Left ventricle myocardium inferior (tissue), 1 donor: ENCODE measurements around the gene SYF2. TPM values are rescaled to one million over a fixed set of nuclear protein-coding genes. Genes with fewer than 3 reads are reported as not detected.

Source experiments
- DNase-seq: peaks from one replicate; pipeline ENCODE4 v3.0.0-alpha.2; 2020
- H3K27ac ChIP-seq: fragments of 200-600 bp; replicated peaks from 2 replicates; pipeline ENCODE4 v1.8.0; 2021
- H3K27me3 ChIP-seq: fragments of 200-600 bp; 2 replicates; pipeline ENCODE4 v1.8.0; 2021; ENCODE audit warnings: low read depth
- H3K36me3 ChIP-seq: fragments of 200-600 bp; 2 replicates; pipeline ENCODE4 v1.8.0; 2021
- H3K4me1 ChIP-seq: fragments of 200-600 bp; 2 replicates; pipeline ENCODE4 v1.8.0; 2021
- H3K4me3 ChIP-seq: fragments of 200-600 bp; 2 replicates; pipeline ENCODE4 v1.8.0; 2021; ENCODE audit warnings: mild to moderate bottlenecking, moderate library complexity
- H3K9me3 ChIP-seq: fragments of 200-600 bp; replicated peaks from 2 replicates; pipeline ENCODE4 v1.8.0; 2021
- intact Hi-C: fragments of 100-400 bp; cut with micrococcal nuclease; formaldehyde crosslinking; loops from one replicate; pipeline ENCODE4 v1.11.0; 2022
- total RNA-seq: library from RNA; stranded (reverse); fragmentation: NEBNext Ultra II Directional; extraction: Animal tissue kit (Norgen Biotek cat#: 25700); gene quantifications from one replicate; pipeline ENCODE4 v1.2.1, GENCODE V29; 2021
- TF ChIP-seq, protein P1 (sequence below): fragments of 200-600 bp; IDR thresholded peaks from 2 replicates; pipeline ENCODE4 v1.8.0; 2021; ENCODE audit warnings: antibody characterized with exemption, mild to moderate bottlenecking, borderline replicate concordance
- donor health status: DM: no; HTN: yes; CAD: no; lungs with severe emphysema.

The SYF2 gene
- total RNA-seq, 1 donor from 2014 or later = 35.1 TPM

DNA sequence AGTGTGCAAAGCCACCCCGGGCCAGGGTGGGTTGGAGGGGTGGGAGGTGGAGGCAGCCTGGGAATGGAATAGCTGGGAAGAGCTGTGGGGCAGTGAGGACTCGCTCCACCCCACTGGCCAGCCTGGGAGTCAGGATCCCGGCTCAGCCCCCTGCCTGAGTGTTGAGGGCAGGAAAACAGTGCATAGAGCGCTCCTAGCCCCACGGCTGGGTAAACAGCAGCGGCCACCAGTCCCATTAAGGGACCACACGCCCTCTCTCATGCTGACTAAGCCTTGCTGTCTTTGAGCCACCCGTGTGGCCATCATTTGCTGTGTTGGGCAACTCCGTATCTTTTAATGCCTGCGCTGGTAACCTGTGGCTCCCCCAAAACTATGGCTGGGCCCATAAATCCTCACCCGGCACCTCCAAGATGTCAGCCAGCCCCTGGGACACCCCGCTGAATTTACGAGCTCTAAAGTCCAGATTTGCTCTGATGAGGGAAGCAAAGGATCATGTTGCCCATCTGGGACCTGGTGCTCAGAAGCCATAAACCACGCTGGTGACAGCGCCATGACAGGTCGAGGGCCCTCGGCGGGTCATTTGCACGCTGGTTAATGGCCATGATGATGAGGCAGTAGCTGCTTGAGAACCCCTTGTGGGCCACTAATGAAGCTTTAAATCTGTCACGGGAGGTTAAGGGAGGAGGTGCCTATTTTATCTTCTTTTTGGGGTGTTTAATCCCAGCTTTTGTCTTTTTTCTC is 34.9 kb downstream of the SYF2 start:
- TF ChIP-seq, protein P1, sequence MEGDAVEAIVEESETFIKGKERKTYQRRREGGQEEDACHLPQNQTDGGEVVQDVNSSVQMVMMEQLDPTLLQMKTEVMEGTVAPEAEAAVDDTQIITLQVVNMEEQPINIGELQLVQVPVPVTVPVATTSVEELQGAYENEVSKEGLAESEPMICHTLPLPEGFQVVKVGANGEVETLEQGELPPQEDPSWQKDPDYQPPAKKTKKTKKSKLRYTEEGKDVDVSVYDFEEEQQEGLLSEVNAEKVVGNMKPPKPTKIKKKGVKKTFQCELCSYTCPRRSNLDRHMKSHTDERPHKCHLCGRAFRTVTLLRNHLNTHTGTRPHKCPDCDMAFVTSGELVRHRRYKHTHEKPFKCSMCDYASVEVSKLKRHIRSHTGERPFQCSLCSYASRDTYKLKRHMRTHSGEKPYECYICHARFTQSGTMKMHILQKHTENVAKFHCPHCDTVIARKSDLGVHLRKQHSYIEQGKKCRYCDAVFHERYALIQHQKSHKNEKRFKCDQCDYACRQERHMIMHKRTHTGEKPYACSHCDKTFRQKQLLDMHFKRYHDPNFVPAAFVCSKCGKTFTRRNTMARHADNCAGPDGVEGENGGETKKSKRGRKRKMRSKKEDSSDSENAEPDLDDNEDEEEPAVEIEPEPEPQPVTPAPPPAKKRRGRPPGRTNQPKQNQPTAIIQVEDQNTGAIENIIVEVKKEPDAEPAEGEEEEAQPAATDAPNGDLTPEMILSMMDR = no peak
- intact Hi-C loops = no loop called here
- DNase-seq = no peak
- peaks cover 47% of the 10 kb centered on the region for H3K27me3 ChIP-seq
- no peak overlapping the region for H3K4me3 ChIP-seq
- H3K9me3 ChIP-seq = no peaks in the 10 kb centered on the region
- H3K27ac ChIP-seq = no peak overlapping the region
- peaks cover 17% of the 10 kb centered on the region for H3K4me1 ChIP-seq
- no peaks in the 10 kb centered on the region for H3K36me3 ChIP-seq

DNA sequence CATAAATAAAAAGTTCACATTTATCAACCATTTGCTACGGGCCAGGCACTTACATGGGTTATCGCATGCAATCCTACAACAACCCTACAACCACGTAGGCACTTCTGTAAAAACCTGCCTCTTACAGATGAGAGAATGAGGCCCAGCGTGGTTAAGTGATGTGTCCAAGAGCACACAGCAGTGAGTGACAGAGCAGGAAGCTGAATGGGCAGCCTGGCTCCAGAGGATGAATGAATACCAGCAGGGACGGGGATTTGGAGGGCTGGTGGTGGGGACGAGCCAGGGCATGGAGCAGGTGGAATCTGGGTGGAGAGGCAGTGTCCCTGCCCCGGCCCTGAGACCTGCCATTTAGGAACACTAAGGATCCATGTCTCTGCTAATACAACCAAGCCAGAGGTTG is 35.5 kb downstream of the SYF2 start:
- TF ChIP-seq, protein P1 = no peak
- H3K4me3 ChIP-seq = no peak overlapping the region

DNA sequence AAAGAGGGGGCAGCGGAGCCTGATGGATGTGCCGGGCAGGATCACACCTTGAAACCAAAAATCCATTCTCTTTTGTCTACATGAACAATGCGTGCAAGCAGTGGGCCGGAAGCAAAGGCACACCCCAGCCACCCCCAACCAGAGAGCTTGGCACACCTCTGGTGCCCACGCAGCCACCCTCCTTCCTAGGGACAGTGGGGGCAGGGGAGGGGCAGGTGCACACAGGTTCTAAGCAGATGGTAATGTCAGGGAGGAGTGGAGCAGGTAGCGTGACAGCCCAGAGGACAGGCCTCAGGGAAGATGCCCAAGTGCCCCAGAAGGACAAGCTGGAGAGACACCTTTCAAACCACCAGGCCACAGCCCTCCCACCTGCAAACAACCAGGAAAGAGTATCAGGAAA is 36.5 kb downstream of the SYF2 start:
- TF ChIP-seq, protein P1 = no peak
- H3K9me3 ChIP-seq = no peaks in the 10 kb centered on the region
- no peak overlapping the region for H3K27ac ChIP-seq
- peaks cover 60% of the 10 kb centered on the region for H3K27me3 ChIP-seq
- intact Hi-C loops = no loop called here
- H3K36me3 ChIP-seq = no peaks in the 10 kb centered on the region
- peaks cover 17% of the 10 kb centered on the region for H3K4me1 ChIP-seq
- no peak for DNase-seq
- H3K4me3 ChIP-seq = no peak overlapping the region

More for the DNA sequence above, 35.5 kb downstream of the SYF2 start:
- Histone ChIP-seq H3K27me3 (peaks cover 52% of the 10 kb centered on the region), H3K27ac (no peak overlapping the region), H3K9me3 (no peaks in the 10 kb centered on the region), H3K36me3 (no peaks in the 10 kb centered on the region), H3K4me1 (peaks cover 17% of the 10 kb centered on the region)
- intact Hi-C loops = no loop called here
- DNase-seq = no peak

DNA sequence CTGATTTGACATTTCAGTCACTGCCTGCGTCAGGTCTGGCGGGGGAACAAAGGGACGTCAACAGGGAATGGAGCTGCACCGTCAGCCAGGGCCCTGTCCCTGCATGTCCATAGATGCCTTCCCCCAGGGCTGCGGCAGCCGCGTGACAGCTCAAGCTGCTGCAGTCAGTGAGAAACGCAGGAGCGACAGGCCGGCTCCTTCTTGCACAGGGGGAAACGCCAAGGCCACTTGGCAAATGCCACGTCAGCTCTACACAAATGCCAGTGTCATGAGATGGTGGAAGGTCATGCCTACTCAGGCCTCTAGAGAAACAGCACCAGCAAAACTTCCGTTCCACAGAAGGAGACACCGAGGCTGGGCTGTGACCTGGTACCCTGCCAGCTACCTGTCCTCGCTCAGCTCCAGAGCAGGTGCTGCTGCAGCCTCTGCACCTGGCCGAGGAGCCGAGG is 37.7 kb downstream of the SYF2 start:
- H3K27ac ChIP-seq = no peak overlapping the region
- H3K36me3 ChIP-seq = no peaks in the 10 kb centered on the region
- TF ChIP-seq, protein P1 = no peak
- peaks cover 57% of the 10 kb centered on the region for H3K27me3 ChIP-seq
- H3K9me3 ChIP-seq = no peaks in the 10 kb centered on the region
- H3K4me1 ChIP-seq = peaks cover 15% of the 10 kb centered on the region
- intact Hi-C loops = no loop called here
- no peak overlapping the region for H3K4me3 ChIP-seq
- no peak for DNase-seq

DNA sequence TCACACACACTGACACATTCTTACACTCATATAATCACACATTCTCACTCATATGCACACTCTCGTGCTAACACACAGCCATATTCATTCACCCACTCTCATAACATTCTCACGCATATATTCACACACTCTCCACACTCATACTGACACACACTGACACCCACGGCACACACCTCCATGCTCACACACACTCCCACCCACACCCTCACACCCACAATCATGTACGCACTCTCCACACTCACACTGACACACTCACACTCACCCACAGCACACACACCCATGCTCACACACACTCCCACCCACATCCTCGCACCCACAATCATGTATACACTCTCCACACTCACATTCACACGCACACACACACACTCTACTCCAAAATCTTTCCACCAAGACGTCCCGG is 38.2 kb downstream of the SYF2 start:
- Histone ChIP-seq H3K4me1 (peaks cover 10% of the 10 kb centered on the region), H3K27me3 (peaks cover 52% of the 10 kb centered on the region), H3K4me3 (no peak overlapping the region), H3K27ac (no peak overlapping the region), H3K9me3 (no peaks in the 10 kb centered on the region), H3K36me3 (no peaks in the 10 kb centered on the region)
- no peak for DNase-seq
- intact Hi-C loops = no loop called here
- TF ChIP-seq, protein P1 = no peak
